ENCODE data around the gene CNTNAP2.

DNA sequence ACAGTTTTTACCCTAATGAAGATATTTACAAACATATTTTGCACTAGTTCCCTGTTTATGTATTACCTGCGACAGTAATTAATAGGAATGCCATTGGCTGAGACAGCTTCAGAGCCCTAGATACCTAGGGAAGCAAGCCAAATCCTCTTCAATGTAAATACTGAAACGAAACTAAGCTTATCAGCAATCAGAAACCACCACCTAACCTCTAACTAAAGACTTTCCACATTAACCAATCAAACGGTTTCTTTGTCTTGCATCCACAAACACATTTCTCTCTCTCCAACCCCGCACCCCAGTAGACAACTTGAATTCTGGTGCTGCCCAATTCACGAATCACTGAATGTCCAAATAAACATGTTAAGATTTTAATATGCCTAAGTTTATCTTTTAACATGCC is 1999.6 kb downstream of the CNTNAP2 start:
- TF ChIP-seq, protein P1, sequence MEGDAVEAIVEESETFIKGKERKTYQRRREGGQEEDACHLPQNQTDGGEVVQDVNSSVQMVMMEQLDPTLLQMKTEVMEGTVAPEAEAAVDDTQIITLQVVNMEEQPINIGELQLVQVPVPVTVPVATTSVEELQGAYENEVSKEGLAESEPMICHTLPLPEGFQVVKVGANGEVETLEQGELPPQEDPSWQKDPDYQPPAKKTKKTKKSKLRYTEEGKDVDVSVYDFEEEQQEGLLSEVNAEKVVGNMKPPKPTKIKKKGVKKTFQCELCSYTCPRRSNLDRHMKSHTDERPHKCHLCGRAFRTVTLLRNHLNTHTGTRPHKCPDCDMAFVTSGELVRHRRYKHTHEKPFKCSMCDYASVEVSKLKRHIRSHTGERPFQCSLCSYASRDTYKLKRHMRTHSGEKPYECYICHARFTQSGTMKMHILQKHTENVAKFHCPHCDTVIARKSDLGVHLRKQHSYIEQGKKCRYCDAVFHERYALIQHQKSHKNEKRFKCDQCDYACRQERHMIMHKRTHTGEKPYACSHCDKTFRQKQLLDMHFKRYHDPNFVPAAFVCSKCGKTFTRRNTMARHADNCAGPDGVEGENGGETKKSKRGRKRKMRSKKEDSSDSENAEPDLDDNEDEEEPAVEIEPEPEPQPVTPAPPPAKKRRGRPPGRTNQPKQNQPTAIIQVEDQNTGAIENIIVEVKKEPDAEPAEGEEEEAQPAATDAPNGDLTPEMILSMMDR (IDR thresholded peaks at IDR 0.05), result no peak
- TF ChIP-seq POLR2A (IDR thresholded peaks at IDR 0.05), result no peak

Data from testis (tissue), 2 donors.